ENCODE results near the gene UBR1.
"Not testable (repeated sequence)": the region's sequence is repeated elsewhere in the genome, so short reads cannot be mapped to it uniquely, and the experiment has no call there.

UBR1 gene

DNA sequence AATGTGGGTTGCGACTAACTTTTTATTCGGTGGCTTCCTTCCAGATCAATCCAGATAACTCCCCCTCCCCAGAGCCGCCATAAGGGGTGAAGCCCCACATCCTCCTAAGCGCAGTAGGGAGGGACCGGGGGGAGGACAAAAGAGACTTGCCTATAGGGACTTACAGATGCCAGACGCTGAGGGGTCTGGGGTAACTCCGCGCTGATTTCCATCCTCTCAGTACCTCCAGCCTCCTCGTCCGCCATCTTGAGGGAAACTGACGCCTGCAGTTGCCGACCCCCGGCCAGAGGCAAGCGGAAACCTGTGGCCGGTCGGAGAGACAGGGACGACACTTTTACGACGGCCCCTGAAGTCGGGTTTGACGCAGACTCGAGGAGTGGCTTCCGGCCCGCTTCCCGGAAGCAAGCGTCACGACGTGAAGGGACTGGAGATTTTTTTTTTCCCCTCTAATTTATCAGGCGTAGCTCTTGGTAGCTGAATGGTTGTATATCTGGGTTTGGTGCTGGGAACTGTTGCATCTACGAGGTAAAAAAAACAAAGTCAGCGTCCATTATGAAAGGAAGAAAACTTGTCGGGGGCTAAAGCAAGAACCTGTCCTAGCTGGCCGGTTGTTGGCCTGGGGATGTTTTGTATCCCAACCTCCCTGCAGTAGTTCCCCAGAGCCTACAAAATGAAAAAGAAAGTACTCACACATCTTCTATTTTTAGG, at the start of gene UBR1:
UBR1 (minus strand) TSS at position 261 of the 708 bp plus-strand sequence; CDS start at position 245, 16 bp downstream.
- peak; percentile 87 to 88 for DNase-seq

DNA sequence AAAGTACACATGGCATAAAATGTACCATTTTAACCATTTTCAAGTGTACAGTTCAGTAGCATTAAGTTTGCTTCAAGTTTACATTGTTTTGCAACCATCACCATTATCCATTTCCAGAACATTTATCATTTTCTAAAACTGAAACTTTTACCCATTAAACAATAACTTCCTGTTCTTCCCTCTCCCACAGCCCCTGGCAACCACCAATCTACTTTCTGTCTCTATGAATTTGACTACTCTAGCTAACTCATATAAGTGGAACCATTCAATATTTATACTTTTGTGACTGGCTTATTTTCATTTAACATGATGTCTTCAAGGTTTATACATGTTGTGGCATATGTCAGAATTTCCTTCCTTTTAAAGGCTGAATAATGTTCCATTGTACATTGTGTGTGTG, 47.4 kb upstream of the UBR1 start:
- no peak for DNase-seq

- no peak for DNase-seq
Observed at GRCh38 chr15:43151688-43152087, 45.9 kb upstream of the UBR1 start.

DNA sequence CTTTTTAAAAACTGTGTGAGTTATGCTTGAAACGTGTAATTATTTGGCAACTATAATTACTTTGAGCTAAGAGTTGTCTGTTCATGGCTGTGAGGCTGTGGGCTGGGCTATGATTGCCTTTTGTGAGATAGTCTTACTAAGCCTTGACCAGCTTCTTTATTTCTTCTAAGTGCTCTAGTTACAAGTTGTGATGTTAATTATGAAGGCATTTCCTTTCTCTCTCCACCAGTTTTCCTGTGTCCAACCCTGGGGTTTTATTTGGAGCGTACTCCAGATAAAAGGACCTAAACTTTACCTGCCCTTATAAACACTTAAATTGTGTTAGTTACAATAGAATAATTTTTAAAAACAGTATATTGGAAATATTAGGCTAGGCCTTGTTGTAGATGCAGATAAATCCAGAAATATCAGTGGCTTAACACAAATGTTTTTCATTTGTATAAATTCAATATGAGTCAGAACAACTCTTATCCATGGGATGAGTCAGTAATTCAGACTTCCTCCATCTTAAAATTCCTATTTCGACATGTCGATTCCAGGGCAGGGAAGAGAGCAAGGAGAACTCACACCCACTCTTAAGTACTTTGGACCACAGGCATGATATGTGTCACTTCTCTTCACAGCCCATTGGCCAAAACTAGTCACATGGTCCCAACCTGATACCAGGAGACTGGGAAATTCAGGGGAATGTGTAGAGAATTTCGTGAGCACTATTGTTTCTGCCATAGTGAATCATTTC, 44.5 kb upstream of the UBR1 start:
- no peak for DNase-seq

- no peak for DNase-seq
Observed at GRCh38 chr15:43146184-43146583, 40.3 kb upstream of the UBR1 start.

DNA sequence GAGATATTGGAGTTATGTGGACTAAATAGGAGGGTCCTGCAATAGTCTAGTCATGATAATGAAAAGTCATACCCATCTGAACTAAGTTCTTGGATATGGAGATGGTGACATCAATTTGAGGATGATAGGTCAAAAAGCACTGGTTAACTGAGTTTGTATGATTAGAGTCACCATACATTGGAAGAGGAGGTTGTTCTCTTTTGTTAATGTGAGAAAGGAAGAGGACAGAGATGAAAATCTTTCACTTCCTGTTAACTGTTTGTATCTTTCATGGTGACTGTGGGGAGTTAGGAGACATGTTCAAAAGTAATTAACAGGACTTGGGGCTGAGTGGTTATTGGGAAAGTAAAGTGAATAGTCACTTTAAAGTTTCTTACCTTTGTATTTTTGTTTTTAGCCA, 38.7 kb upstream of the UBR1 start:
- DNase-seq: no peak

- DNase-seq: no peak
Observed at GRCh38 chr15:43143203-43143941, 37.5 kb upstream of the UBR1 start.

- no peak for DNase-seq
Observed at GRCh38 chr15:43135351-43135750, 29.5 kb upstream of the UBR1 start.

DNA sequence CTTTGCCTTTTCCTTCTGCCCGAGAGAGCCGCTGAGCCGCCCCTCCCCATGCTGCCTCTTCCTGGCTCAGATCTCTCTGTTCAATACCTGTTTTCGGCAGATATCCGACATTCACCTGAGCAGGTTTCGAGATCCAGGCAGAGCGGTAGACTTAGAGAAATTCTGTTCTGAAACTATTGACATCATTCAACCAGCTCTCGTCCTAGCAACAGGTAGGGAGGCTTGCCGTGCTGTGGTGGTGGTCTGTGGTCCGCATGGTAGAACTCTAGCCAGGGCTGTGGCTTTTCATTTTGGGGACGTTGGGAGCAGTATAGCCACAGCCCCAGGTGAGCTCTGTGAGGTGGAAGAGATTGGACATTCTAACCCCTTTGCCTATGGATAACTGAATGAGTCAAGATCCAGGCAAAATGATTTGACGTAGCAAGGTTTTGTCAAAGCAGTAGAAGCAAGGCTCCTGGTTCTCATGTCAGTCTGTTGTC, 28.4 kb upstream of the UBR1 start:
- DNase-seq: no peak

DNA sequence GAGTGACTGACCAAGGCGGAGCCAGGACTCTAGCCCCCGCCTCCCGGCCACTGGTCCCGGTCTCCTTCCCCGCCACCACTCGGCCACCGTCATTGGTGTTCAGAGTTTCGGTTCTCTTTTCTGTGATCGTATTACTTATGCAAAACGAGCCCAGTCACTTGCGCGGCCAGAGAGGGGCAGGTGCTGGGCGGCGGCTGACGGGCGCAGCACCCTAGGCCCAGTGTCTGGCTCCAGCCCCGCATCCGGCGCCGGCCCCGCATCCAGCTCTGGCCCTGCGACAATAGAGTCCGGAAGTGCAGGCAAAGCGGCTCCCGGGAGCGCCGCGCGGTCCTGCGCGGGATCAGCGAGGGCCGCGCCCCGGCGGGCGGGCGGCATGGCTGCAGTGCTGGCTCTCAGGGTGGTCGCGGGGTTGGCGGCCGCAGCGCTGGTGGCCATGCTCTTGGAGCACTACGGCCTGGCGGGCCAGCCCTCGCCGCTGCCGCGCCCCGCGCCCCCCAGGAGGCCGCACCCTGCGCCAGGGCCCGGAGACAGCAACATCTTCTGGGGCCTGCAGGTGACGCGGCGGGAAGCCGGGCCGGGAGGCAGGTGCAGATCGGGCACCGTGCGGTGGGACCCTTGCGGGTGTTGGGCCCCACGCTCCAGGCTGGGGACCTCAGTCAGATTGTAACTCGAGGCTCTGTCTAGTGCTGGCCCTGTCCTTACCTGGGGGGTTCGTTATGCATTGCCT, 27.8 kb upstream of the UBR1 start, which contains the start of gene TMEM62:
TMEM62 (plus strand) TSS at position 157 of the 727 bp plus-strand sequence; CDS start at position 374, 217 bp downstream.
- peak; percentile 64 to 68 for DNase-seq

DNA sequence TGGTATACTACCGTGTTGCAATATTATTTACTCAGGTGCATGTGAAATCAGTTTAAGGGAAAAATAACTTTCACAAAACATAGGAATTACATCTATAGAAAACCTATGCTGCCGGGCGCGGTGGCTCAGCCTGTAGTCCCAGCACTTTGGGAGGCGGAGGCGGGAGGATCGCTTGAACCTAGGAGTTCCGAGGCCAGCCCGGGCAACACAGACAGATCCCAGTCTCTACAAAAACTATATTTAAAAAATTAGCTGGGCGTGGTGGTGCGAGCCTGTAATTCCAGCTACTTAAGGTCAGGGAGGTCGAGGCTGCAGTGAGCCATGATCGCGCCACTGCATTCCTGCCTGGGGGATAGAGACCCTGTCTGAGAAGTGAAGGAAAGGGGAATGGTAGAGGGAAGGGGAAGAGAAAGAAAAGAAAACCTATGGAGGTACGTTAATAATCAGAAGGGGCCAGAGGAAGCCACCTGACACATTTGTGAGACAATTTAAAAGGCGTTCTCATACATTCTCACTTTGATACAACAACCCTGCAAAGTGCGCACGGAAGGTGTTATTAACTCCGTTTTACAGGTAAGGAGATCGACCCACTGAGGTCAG, 27.1 kb upstream of the UBR1 start:
- DNase-seq: no peak

DNA sequence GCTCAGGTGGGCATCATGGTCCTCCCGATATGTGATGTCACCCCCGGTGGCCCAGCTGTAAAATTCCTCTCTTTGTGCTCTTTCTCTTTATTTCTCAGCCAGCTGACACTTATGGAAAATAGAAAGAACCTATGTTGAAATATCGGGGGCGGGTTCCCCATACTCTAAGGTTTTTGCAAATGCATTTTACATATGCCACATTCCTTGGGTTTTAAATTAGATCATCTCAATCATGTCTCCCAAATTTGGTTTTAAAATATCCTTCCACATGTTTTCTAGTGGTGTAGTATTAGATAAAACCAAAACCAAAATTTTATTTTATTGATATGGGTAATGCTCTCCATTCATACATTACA, 23.1 kb upstream of the UBR1 start:
- no peak for DNase-seq

DNA sequence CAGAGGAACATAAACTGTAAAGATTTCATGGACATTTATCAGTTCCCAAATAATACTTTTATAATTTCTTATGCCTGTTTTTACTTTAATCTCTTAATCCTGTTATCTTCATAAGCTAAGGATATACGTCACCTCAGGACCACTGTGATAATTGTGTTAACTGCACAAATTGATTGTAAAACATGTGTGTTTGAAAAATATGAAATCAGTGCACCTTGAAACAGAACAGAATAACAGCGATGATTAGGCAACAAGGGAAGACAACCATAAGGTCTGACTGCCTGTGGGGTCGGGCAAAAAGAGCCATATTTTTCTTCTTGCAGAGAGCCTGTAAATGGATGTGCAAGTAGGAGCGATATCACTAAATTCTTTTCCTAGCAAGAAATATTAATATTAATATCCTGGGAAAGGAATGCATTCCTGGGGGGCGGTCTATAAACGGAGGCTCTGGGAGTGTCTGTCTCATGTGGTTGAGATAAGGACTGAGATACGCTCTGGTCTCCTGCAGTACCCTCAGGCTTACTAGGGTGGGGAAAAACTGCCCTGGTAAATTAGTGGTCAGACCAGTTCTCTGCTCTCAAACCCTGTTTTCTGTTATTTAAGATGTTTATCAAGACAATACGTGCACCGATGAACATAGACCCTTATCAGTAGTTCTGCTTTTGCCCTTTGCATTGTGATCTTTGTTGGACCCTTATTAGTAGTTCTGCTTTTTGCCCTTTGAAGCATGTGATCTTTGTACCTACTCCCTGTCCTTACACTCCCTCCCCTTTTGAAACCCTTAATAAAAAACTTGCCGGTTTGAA, 22.5 kb upstream of the UBR1 start:
- not testable (repeated sequence) for DNase-seq

DNA sequence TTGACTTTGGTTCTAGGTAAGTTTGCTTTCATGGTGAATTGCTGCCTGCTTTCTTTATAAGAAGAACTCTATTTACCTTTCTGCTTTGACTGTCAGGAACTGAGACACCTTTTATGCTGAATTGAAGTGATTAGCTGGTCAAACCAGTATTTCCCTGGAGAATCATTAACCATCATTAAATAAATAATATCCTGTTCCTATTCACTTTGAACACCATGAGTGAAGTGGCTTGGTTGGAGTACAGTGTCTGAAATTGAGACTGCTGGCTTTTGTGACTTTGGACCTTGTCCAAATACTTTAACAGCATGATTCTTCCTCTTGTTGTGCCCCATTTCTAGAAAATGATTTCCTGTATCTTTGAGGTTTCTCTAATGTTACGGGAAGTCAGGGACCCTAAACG, 21.9 kb upstream of the UBR1 start:
- DNase-seq: no peak

DNA sequence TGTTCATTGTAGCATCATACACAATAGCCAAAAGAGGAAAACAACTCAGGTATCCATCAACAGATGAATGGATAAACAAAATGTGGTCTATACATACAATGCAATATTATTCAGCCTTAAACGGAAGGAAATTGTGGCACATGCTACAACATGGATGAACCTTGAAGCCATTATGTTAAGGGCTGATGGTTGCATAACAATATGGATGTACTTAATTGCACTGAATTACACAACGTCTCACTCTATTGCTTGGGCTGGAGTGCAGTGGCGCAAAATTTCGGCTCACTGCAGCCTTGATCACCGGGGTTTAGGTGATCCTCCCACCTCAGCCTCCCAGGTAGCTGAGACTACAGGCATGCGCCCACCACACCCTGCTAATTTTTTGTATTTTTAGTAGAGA, 20.5 kb upstream of the UBR1 start:
- no peak for DNase-seq

- no peak for DNase-seq
Observed at GRCh38 chr15:43125100-43125661, 19.3 kb upstream of the UBR1 start.

GRCh38 chr15:43121863-43122262, 16.0 kb upstream of the UBR1 start:
- DNase-seq: no peak

GRCh38 chr15:43118829-43119228, 13.0 kb upstream of the UBR1 start:
- DNase-seq: no peak

DNA sequence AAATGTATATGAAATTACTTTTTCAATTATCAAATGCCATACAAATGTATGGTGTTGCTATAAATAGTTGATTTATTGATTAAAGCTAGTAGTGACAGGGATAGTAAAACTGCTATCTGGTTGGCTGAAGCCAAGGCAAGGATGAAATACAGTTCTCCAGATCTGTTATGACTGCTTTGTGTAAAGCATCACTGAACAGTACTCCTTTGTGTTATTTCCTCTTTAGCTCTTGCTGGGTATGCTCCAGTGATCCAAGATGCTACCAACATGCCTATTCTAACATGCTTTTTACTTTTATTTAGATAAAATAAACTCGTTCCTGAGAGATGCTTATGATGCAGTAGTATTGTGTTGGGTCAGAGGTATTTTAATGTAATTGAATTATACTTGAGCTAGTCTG, 12.4 kb upstream of the UBR1 start:
- no peak for DNase-seq

DNA sequence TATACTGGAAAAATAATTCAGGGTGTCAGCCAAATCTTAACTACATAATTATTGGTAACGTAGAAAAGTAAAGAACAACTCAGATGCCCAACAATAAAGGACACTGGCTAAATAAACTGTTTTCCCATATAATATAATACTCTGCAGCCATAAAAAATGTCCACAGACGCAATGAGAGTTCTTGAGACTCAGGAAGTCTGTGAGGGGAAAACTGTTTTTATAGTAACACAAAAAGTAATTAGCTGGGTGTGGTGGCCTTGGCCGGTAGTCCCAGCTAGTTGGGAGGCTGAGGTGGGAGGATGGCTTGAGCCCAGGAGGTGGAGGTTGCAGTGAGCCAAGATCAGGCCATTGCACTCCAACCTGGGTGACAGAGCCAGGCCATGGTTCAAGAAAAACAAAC, 5.5 kb upstream of the UBR1 start:
- no peak for DNase-seq

DNA sequence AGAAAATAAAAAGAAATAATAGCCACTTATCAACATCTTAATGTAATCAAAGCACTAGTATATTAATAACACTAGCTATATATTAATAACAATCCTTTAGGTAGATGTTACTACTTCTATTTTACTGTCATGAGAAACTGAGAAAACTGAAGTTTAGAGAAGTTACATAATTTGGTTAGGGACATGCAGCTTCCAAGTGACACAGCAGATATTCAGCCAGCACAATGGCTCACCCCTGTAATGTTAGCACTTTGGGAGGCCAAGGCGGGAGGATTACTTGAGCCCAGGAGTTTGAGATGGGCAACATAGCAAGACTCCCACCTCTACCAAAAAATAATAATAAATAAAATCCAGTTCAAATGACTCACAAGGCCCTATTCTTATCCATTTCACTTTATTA, 1.9 kb upstream of the UBR1 start:
- DNase-seq: no peak

Data from stimulated activated CD4-positive, alpha-beta T cell treated with anti-CD3 and anti-CD28 coated beads, Interleukin-2, amount 100 ng/mL, for 24 hours (primary cell).